PC-3 (cell line): Measurements from ENCODE around the gene IQGAP3. TPM values are rescaled to one million over a fixed set of nuclear protein-coding genes. Genes with fewer than 3 reads are reported as not detected.

Experiments
- ATAC-seq: fragments of 200-7000 bp; cut with Tn5 transposase; 2 replicates; pipeline ENCODE4 v1.9.1; 2020; ENCODE audit warnings: mild to moderate bottlenecking, moderate library complexity
- BruUV-seq: library from RNA; stranded (reverse); fragments of 400-500 nt; replicated peaks from 2 replicates; lab custom pipeline; 2021; lab: Mats Ljungman, UMichigan
- CTCF ChIA-PET: fragments of 300-600 bp; sonication (Branson Sonifier 250); formaldehyde crosslinking; loops from one replicate; lab custom pipeline; 2022; ENCODE audit warnings: antibody characterized with exemption; lab: Charles Lee
- POLR2A ChIA-PET: fragments of 300-600 bp; sonication (Branson Sonifier 250); formaldehyde crosslinking; loops from one replicate; lab custom pipeline; 2022; ENCODE audit warnings: antibody characterized with exemption; ENCODE audit not compliant: unreplicated experiment; lab: Charles Lee
- DNase-seq: peaks from one replicate; pipeline ENCODE4 v3.0.0-alpha.2; 2015
- H2AFZ ChIP-seq: fragments of 300-600 bp; sonication (generic); 2 replicates; pipeline ENCODE4 v1.6.0; 2016; ENCODE audit warnings: antibody characterized with exemption, low read length
- H3F3A ChIP-seq: fragments of 300-600 bp; sonication (generic); one replicate; pipeline ENCODE4 v1.6.0; 2017; ENCODE audit warnings: antibody characterized with exemption, low read length, control low read depth, mild to moderate bottlenecking; ENCODE audit not compliant: unreplicated experiment
- H3K27ac ChIP-seq: fragments of 300-600 bp; sonication (generic); 2 replicates; pipeline ENCODE4 v1.5.1; 2016; ENCODE audit warnings: mild to moderate bottlenecking, low read length
- H3K27me3 ChIP-seq: fragments of 300-600 bp; sonication (generic); 2 replicates; pipeline ENCODE4 v1.6.1; 2016; ENCODE audit warnings: low read length, mixed read lengths
- H3K36me3 ChIP-seq: fragments of 300-600 bp; sonication (generic); 2 replicates; pipeline ENCODE4 v1.6.1; 2016; ENCODE audit warnings: low read depth, mixed run types, low read length, mixed read lengths
- H3K4me1 ChIP-seq: fragments of 300-600 bp; sonication (generic); 2 replicates; pipeline ENCODE4 v1.5.1; 2016; ENCODE audit warnings: low read length; ENCODE audit not compliant: insufficient read depth
- H3K4me2 ChIP-seq: fragments of 300-600 bp; sonication (generic); 2 replicates; pipeline ENCODE4 v1.6.0; 2016; ENCODE audit warnings: low read length
- H3K4me3 ChIP-seq: fragments of 300-600 bp; sonication (generic); 2 replicates; pipeline ENCODE4 v1.5.1; 2016; ENCODE audit warnings: mild to moderate bottlenecking, low read length, mixed read lengths
- H3K79me2 ChIP-seq: fragments of 300-600 bp; sonication (generic); 2 replicates; pipeline ENCODE4 v1.6.1; 2017; ENCODE audit warnings: low read length, mixed read lengths
- H3K9ac ChIP-seq: fragments of 300-600 bp; sonication (generic); 2 replicates; pipeline ENCODE4 v1.6.0; 2016; ENCODE audit warnings: mild to moderate bottlenecking, low read length
- H3K9me2 ChIP-seq: fragments of 300-600 bp; sonication (generic); replicated peaks from 2 replicates; pipeline ENCODE4 v1.6.1; 2016; ENCODE audit warnings: mixed run types, low read length, mixed read lengths
- H3K9me3 ChIP-seq: fragments of 300-600 bp; sonication (generic); 2 replicates; pipeline ENCODE4 v1.6.1; 2016; ENCODE audit warnings: low read length, mixed read lengths
- H4K20me1 ChIP-seq: fragments of 300-600 bp; sonication (generic); 2 replicates; pipeline ENCODE4 v1.6.1; 2016; ENCODE audit warnings: low read length, mixed read lengths
- EZH2 ChIP-seq: fragments of 300-600 bp; sonication (generic); IDR thresholded peaks from one replicate; pipeline ENCODE4 v1.6.1; 2017; ENCODE audit warnings: antibody characterized with exemption, mild to moderate bottlenecking, low read length; ENCODE audit not compliant: unreplicated experiment
- EZH2phosphoT487 ChIP-seq: fragments of 300-600 bp; sonication (generic); IDR thresholded peaks from 2 replicates; pipeline ENCODE4 v1.6.1; 2018; ENCODE audit warnings: mild to moderate bottlenecking, antibody characterized with exemption, low read length, borderline replicate concordance
- intact Hi-C: fragments of 100-400 bp; cut with micrococcal nuclease; formaldehyde crosslinking; loops from 2 replicates; pipeline ENCODE4 v1.9.0; 2023
- total RNA-seq: library from RNA; depleted of rRNA; stranded (reverse); fragments of >200 nt; gene quantifications from 2 replicates; pipeline ENCODE4 v1.2.3, GENCODE V29; 2014
- TF ChIP-seq, protein P1 (sequence below): fragments of 300-600 bp; sonication (generic); conservative IDR thresholded peaks from 2 replicates; pipeline ENCODE4 v1.5.1; 2017; ENCODE audit warnings: antibody characterized with exemption, low read depth, mild to moderate bottlenecking, low read length

The IQGAP3 gene
- total RNA-seq, 1 experiment from 2014 or later: 54.3 TPM

GRCh38 chr1:156530006-156530405, 42.4 kb downstream of the IQGAP3 start:
- CTCF ChIA-PET: no interaction called here
- no peak for TF ChIP-seq EZH2phosphoT487
- TF ChIP-seq, protein P1, sequence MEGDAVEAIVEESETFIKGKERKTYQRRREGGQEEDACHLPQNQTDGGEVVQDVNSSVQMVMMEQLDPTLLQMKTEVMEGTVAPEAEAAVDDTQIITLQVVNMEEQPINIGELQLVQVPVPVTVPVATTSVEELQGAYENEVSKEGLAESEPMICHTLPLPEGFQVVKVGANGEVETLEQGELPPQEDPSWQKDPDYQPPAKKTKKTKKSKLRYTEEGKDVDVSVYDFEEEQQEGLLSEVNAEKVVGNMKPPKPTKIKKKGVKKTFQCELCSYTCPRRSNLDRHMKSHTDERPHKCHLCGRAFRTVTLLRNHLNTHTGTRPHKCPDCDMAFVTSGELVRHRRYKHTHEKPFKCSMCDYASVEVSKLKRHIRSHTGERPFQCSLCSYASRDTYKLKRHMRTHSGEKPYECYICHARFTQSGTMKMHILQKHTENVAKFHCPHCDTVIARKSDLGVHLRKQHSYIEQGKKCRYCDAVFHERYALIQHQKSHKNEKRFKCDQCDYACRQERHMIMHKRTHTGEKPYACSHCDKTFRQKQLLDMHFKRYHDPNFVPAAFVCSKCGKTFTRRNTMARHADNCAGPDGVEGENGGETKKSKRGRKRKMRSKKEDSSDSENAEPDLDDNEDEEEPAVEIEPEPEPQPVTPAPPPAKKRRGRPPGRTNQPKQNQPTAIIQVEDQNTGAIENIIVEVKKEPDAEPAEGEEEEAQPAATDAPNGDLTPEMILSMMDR: no peak
- no peak for TF ChIP-seq EZH2
- DNase-seq: no peak
- Histone ChIP-seq H3K27ac (no peak overlapping the region), H3K27me3 (no peaks in the 10 kb centered on the region), H3K36me3 (peaks cover 71% of the 10 kb centered on the region), H3K9me3 (no peaks in the 10 kb centered on the region), H3F3A (no peaks in the 10 kb centered on the region), H2AFZ (no peak overlapping the region), H3K4me1 (no peaks in the 10 kb centered on the region), H3K9me2 (no peaks in the 10 kb centered on the region), H3K4me2 (no peak overlapping the region), H3K79me2 (no peaks in the 10 kb centered on the region), H3K9ac (no peak overlapping the region), H3K4me3 (no peak overlapping the region), H4K20me1 (no peaks in the 10 kb centered on the region)
- POLR2A ChIA-PET: no interaction called here
- intact Hi-C loops: no loop called here
- BruUV-seq: no TSS peak
- ATAC-seq: no peak

- intact Hi-C loops: no loop called here
- POLR2A ChIA-PET: interaction anchor here (0.6 kb wide), 1 partner anchor 28 kb away, joined by 3 read pairs; no protein-coding TSS in a partner anchor
- H3K9ac ChIP-seq: no peak overlapping the region
Measured at GRCh38 chr1:156528875-156529425, 43.4 kb downstream of the IQGAP3 start.

DNA sequence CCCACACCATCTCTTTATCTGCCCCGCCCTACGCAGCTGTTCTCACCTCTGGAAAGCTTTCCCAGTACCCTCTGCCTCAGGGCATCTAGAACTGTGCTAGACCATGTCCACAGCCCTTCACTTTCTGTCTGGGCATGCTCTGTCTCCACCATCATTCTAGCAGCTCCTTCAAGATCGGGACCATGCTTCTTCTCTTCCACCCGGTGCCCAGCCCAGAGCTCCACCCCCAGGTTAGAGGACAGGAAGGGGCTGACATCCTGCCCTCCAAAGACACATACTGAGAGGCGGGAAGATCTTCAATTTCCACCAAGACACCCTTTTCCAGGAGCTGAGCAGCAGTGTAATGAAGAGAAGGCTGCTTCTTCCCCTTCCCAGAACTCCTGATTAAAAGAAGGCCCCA, 44.1 kb downstream of the IQGAP3 start:
- Histone ChIP-seq H3K9me2 (no peaks in the 10 kb centered on the region), H3K79me2 (no peaks in the 10 kb centered on the region), H4K20me1 (no peaks in the 10 kb centered on the region), H3K4me1 (no peaks in the 10 kb centered on the region), H3K27ac (no peak overlapping the region), H2AFZ (no peak overlapping the region), H3K36me3 (peaks cover 54% of the 10 kb centered on the region), H3F3A (no peaks in the 10 kb centered on the region), H3K9me3 (no peaks in the 10 kb centered on the region), H3K4me3 (no peak overlapping the region), H3K27me3 (no peaks in the 10 kb centered on the region), H3K4me2 (no peak overlapping the region), H3K9ac (no peak overlapping the region)
- ATAC-seq (no peak), DNase-seq (no peak)
- TF ChIP-seq EZH2: no peak
- ChIA-PET POLR2A (no interaction called here), CTCF (no interaction called here)
- BruUV-seq: no TSS peak
- intact Hi-C loops: no loop called here

More at GRCh38 chr1:156528875-156529425, 43.4 kb downstream of the IQGAP3 start:
- no peak for DNase-seq
- Histone ChIP-seq H3K36me3 (peaks cover 60% of the 10 kb centered on the region), H3K27me3 (no peaks in the 10 kb centered on the region), H3K79me2 (no peaks in the 10 kb centered on the region), H3K9me3 (no peaks in the 10 kb centered on the region), H3F3A (no peaks in the 10 kb centered on the region), H3K9me2 (no peaks in the 10 kb centered on the region), H3K4me3 (no peak overlapping the region), H2AFZ (no peak overlapping the region), H3K27ac (no peak overlapping the region), H4K20me1 (no peaks in the 10 kb centered on the region), H3K4me1 (no peaks in the 10 kb centered on the region), H3K4me2 (no peak overlapping the region)
- ATAC-seq: no peak
- CTCF ChIA-PET: no interaction called here
- TF ChIP-seq EZH2 (no peak), EZH2phosphoT487 (no peak)
- TF ChIP-seq, protein P1: no peak
- no TSS peak for BruUV-seq
